ENCODE measurements around the gene SPR.
"Not testable (repeated sequence)": the region's sequence is repeated elsewhere in the genome, so short reads cannot be mapped to it uniquely, and the experiment has no call there.

The SPR gene

GRCh38 chr2:72888438-72889202 lies 1.4 kb downstream of the SPR start:
- FAIRE-seq: no peak
- no peak for DNase-seq (ENCODE audit: insufficient read length, low spot score)

- FAIRE-seq: no peak
- no peak for DNase-seq (ENCODE audit: insufficient read length, low spot score)
These were observed 2.8 kb downstream of the SPR start for GRCh38 chr2:72889991-72890390.

GRCh38 chr2:72891091-72891818 lies 4.0 kb downstream of the SPR start:
- no peak for DNase-seq (ENCODE audit: insufficient read length, low spot score)
- no peak for FAIRE-seq

GRCh38 chr2:72892506-72893173 lies 5.4 kb downstream of the SPR start:
- peak; percentile 66 for DNase-seq (ENCODE audit: insufficient read length, low spot score)

GRCh38 chr2:72893594-72894319 lies 6.5 kb downstream of the SPR start:
- no peak for FAIRE-seq
- DNase-seq (ENCODE audit: insufficient read length, low spot score): peak; percentile 44

More at GRCh38 chr2:72892506-72893173, 5.4 kb downstream of the SPR start:
- no peak for FAIRE-seq

GRCh38 chr2:72894514-72894913 lies 7.3 kb downstream of the SPR start:
- FAIRE-seq (no peak), DNase-seq (ENCODE audit: insufficient read length, low spot score) (no peak)

- no peak for DNase-seq (ENCODE audit: insufficient read length, low spot score)
- FAIRE-seq: no peak
These were observed 7.9 kb downstream of the SPR start for GRCh38 chr2:72895154-72895553.

- DNase-seq (ENCODE audit: insufficient read length, low spot score) (no peak), FAIRE-seq (no peak)
These were observed 8.6 kb downstream of the SPR start for GRCh38 chr2:72895759-72896281.

GRCh38 chr2:72896446-72896845 lies 9.2 kb downstream of the SPR start:
- FAIRE-seq: no peak
- DNase-seq (ENCODE audit: insufficient read length, low spot score): no peak

- no peak for DNase-seq (ENCODE audit: insufficient read length, low spot score)
- no peak for FAIRE-seq
These were observed 10.8 kb downstream of the SPR start for GRCh38 chr2:72897785-72898584.

GRCh38 chr2:72898585-72898906 lies 11.3 kb downstream of the SPR start:
- FAIRE-seq (no peak), DNase-seq (ENCODE audit: insufficient read length, low spot score) (no peak)

GRCh38 chr2:72900191-72900825 lies 13.1 kb downstream of the SPR start:
- no peak for FAIRE-seq
- DNase-seq (ENCODE audit: insufficient read length, low spot score): no peak

GRCh38 chr2:72901426-72901825 lies 14.2 kb downstream of the SPR start:
- DNase-seq (ENCODE audit: insufficient read length, low spot score) (no peak), FAIRE-seq (no peak)

- DNase-seq (ENCODE audit: insufficient read length, low spot score); FAIRE-seq: not testable (repeated sequence)
These were observed 20.2 kb downstream of the SPR start for GRCh38 chr2:72907369-72907768.

GRCh38 chr2:72908741-72909140 lies 21.5 kb downstream of the SPR start:
- no peak for FAIRE-seq

GRCh38 chr2:72911256-72911655 lies 24.0 kb downstream of the SPR start:
- FAIRE-seq (no peak), DNase-seq (ENCODE audit: insufficient read length, low spot score) (no peak)

More at GRCh38 chr2:72908741-72909140, 21.5 kb downstream of the SPR start:
- no peak for DNase-seq (ENCODE audit: insufficient read length, low spot score)

- FAIRE-seq (no peak), DNase-seq (ENCODE audit: insufficient read length, low spot score) (no peak)
These were observed 26.4 kb downstream of the SPR start for GRCh38 chr2:72913486-72914205.

- DNase-seq (ENCODE audit: insufficient read length, low spot score) (no peak), FAIRE-seq (no peak)
These were observed 27.0 kb downstream of the SPR start for GRCh38 chr2:72914206-72914559.
